LNCaP clone FGC (cell line): ENCODE results near the gene LRRN2.

ENCODE experiments used
- DNase-seq: peaks from one replicate; pipeline ENCODE4 v3.0.0-alpha.2; 2011; ENCODE audit warnings: low read depth
- H3K4me3 ChIP-seq: 2 replicates; pipeline ENCODE4 v1.5.1; 2011; ENCODE audit warnings: mild to moderate bottlenecking, low read depth, low read length, control low read depth
- CTCF ChIP-seq: IDR thresholded peaks from 2 replicates; pipeline ENCODE4 v1.5.1; 2012; ENCODE audit warnings: mild to moderate bottlenecking; ENCODE audit not compliant: control insufficient read depth, insufficient read depth; ENCODE audit errors: extremely low read depth

Gene LRRN2

GRCh38 chr1:204706838-204707509 lies 21.4 kb upstream of the LRRN2 start:
- H3K4me3 ChIP-seq: no peak overlapping the region
- no peak for TF ChIP-seq CTCF
- DNase-seq: no peak

GRCh38 chr1:204705888-204706837 lies 20.6 kb upstream of the LRRN2 start:
- no peak overlapping the region for H3K4me3 ChIP-seq
- no peak for TF ChIP-seq CTCF
- DNase-seq: no peak

GRCh38 chr1:204705493-204705811 lies 19.9 kb upstream of the LRRN2 start:
- TF ChIP-seq CTCF: no peak

GRCh38 chr1:204704794-204705492 lies 19.4 kb upstream of the LRRN2 start:
- TF ChIP-seq CTCF: no peak
- DNase-seq: no peak
- no peak overlapping the region for H3K4me3 ChIP-seq

More at GRCh38 chr1:204705493-204705811, 19.9 kb upstream of the LRRN2 start:
- DNase-seq: no peak
- H3K4me3 ChIP-seq: no peak overlapping the region

- H3K4me3 ChIP-seq: no peak overlapping the region
- TF ChIP-seq CTCF: no peak
- DNase-seq: no peak
These were observed 18.5 kb upstream of the LRRN2 start for GRCh38 chr1:204703826-204704612.

GRCh38 chr1:204703268-204703664 lies 17.7 kb upstream of the LRRN2 start:
- no peak overlapping the region for H3K4me3 ChIP-seq
- no peak for TF ChIP-seq CTCF
- DNase-seq: no peak
